Measurements from ENCODE around the gene CDH5.

GRCh38 chr16:66423177-66423576 lies 56.7 kb downstream of the CDH5 start:
- TF ChIP-seq POLR2AphosphoS5 (IDR thresholded peaks at IDR 0.05; ENCODE audit: insufficient read depth, low read depth, low read length): no peak
- no peak for TF ChIP-seq GATA2 (IDR thresholded peaks at IDR 0.05; ENCODE audit: insufficient read depth, insufficient read length, low read depth, low read length)
- TF ChIP-seq, protein P1, sequence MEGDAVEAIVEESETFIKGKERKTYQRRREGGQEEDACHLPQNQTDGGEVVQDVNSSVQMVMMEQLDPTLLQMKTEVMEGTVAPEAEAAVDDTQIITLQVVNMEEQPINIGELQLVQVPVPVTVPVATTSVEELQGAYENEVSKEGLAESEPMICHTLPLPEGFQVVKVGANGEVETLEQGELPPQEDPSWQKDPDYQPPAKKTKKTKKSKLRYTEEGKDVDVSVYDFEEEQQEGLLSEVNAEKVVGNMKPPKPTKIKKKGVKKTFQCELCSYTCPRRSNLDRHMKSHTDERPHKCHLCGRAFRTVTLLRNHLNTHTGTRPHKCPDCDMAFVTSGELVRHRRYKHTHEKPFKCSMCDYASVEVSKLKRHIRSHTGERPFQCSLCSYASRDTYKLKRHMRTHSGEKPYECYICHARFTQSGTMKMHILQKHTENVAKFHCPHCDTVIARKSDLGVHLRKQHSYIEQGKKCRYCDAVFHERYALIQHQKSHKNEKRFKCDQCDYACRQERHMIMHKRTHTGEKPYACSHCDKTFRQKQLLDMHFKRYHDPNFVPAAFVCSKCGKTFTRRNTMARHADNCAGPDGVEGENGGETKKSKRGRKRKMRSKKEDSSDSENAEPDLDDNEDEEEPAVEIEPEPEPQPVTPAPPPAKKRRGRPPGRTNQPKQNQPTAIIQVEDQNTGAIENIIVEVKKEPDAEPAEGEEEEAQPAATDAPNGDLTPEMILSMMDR (IDR thresholded peaks at IDR 0.05; ENCODE audit: extremely low read depth in 1 of 2, insufficient read depth in 1 of 2, low read depth in 1 of 2, low read length in 2 of 2): no peak
- TF ChIP-seq JUN (IDR thresholded peaks at IDR 0.05; ENCODE audit: borderline replicate concordance, insufficient read depth, insufficient read length, low read depth): no peak
- no peak for TF ChIP-seq EZH2 (IDR thresholded peaks at IDR 0.05; ENCODE audit: borderline replicate concordance, low read depth, low read length, severe bottlenecking)

Data from endothelial cell of umbilical vein (primary cell).